Liver (tissue), 9 donors: ENCODE results near the gene THSD7B. TPM values are rescaled to one million over a fixed set of nuclear protein-coding genes. Genes with fewer than 3 reads are reported as not detected.

Experiments used
- DNase-seq: peaks from one replicate; pipeline ENCODE4 v3.0.0-alpha.2; 2017; ENCODE audit warnings: low spot score
- H3K27ac ChIP-seq, 2 donors: one replicate each; pipeline ENCODE4 v1.7.0; 2013; ENCODE audit warnings: inconsistent platforms in 2 of 2, low read length in 2 of 2, control low read depth in 1 of 2, low read depth in 1 of 2, mild to moderate bottlenecking in 1 of 2
- H3K27me3 ChIP-seq, 4 donors: one replicate each; pipeline versions ENCODE4 v1.6.1 to v1.7.0; 2013; ENCODE audit warnings: low read length in 3 of 4, inconsistent platforms in 1 of 4, mild to moderate bottlenecking in 1 of 4, moderate library complexity in 1 of 4; ENCODE audit not compliant: control insufficient read depth in 4 of 4, insufficient read depth in 4 of 4
- H3K36me3 ChIP-seq, 4 donors: one replicate each; pipeline versions ENCODE4 v1.6.1 to v1.7.0; 2013; ENCODE audit warnings: low read length in 3 of 4, mild to moderate bottlenecking in 3 of 4, low read depth in 1 of 4, moderate library complexity in 1 of 4; ENCODE audit not compliant: control insufficient read depth in 4 of 4, insufficient read depth in 3 of 4
- H3K4me1 ChIP-seq, 4 donors: one replicate each; pipeline versions ENCODE4 v1.6.1 to v1.7.0; 2013; ENCODE audit warnings: low read length in 3 of 4, mild to moderate bottlenecking in 3 of 4, moderate library complexity in 1 of 4; ENCODE audit not compliant: control insufficient read depth in 4 of 4, insufficient read depth in 4 of 4
- H3K4me3 ChIP-seq, 3 donors: one replicate each; pipeline versions ENCODE4 v1.6.1 to v1.7.0; 2013; ENCODE audit warnings: low read length in 3 of 3, control low read depth in 1 of 3, low read depth in 1 of 3, mild to moderate bottlenecking in 1 of 3
- H3K9ac ChIP-seq, 2 donors: one replicate each; pipeline ENCODE4 v1.7.0; 2013; ENCODE audit warnings: low read length in 2 of 2, mild to moderate bottlenecking in 2 of 2, moderate library complexity in 2 of 2, control low read depth in 1 of 2, low read depth in 1 of 2
- H3K9me3 ChIP-seq, 4 donors: one replicate each; pipeline versions ENCODE4 v1.6.1 to v1.7.0; 2013; ENCODE audit warnings: low read length in 3 of 4; ENCODE audit not compliant: control insufficient read depth in 4 of 4
- ATF3 ChIP-seq: IDR thresholded peaks from 2 replicates; pipeline ENCODE4 v1.6.1; 2016; ENCODE audit warnings: antibody characterized with exemption
- CTCF ChIP-seq: fragments of 150-350 bp; IDR thresholded peaks from 2 replicates; pipeline ENCODE4 v1.5.1; 2017; ENCODE audit warnings: improper control_type of control experiment, low read depth, low read length; ENCODE audit not compliant: missing input control
- EGR1 ChIP-seq, 2 donors: IDR thresholded peaks; 2 replicates each; pipeline ENCODE4 v1.6.1; 2016 to 2018; ENCODE audit warnings: antibody characterized with exemption in 2 of 2, low read depth in 2 of 2
- FOXA1 ChIP-seq: IDR thresholded peaks from 2 replicates; pipeline ENCODE4 v1.6.1; 2016; ENCODE audit warnings: antibody characterized with exemption
- FOXA2 ChIP-seq: IDR thresholded peaks from 2 replicates; pipeline ENCODE4 v1.6.1; 2016; ENCODE audit warnings: antibody characterized with exemption
- GABPA ChIP-seq, 2 donors: IDR thresholded peaks in 1 of 2; conservative IDR thresholded peaks in 1 of 2; 2 replicates each; pipeline ENCODE4 v1.6.1; 2016; ENCODE audit warnings: antibody characterized with exemption in 2 of 2, mild to moderate bottlenecking in 1 of 2, moderate library complexity in 1 of 2
- HNF4A ChIP-seq, 2 donors: conservative IDR thresholded peaks; 2 replicates each; pipeline ENCODE4 v1.6.1; 2016; ENCODE audit warnings: antibody characterized with exemption in 2 of 2, mild to moderate bottlenecking in 2 of 2
- HNF4G ChIP-seq: IDR thresholded peaks from 2 replicates; pipeline ENCODE4 v1.6.1; 2016; ENCODE audit warnings: antibody characterized with exemption
- JUND ChIP-seq, 2 donors: IDR thresholded peaks; 2 replicates each; pipeline ENCODE4 v1.6.1; 2016; ENCODE audit warnings: antibody characterized with exemption in 2 of 2
- MAX ChIP-seq: IDR thresholded peaks from 2 replicates; pipeline ENCODE4 v1.6.1; 2016; ENCODE audit warnings: antibody characterized with exemption
- NR2F2 ChIP-seq: IDR thresholded peaks from 2 replicates; pipeline ENCODE4 v1.6.1; 2016; ENCODE audit warnings: antibody characterized with exemption
- RAD21 ChIP-seq, 2 donors: IDR thresholded peaks; 2 replicates each; pipeline ENCODE4 v1.6.1; 2016; ENCODE audit warnings: antibody characterized with exemption in 2 of 2, mild to moderate bottlenecking in 2 of 2
- REST ChIP-seq: IDR thresholded peaks from 2 replicates; pipeline ENCODE4 v1.6.1; 2016; ENCODE audit warnings: antibody characterized with exemption, mild to moderate bottlenecking
- RXRA ChIP-seq, 2 donors: IDR thresholded peaks; 2 replicates each; pipeline ENCODE4 v1.6.1; 2017 to 2018; ENCODE audit warnings: antibody characterized with exemption in 2 of 2, mild to moderate bottlenecking in 1 of 2
- SP1 ChIP-seq: IDR thresholded peaks from 2 replicates; pipeline ENCODE4 v1.6.1; 2018; ENCODE audit warnings: antibody characterized with exemption, mild to moderate bottlenecking
- TAF1 ChIP-seq: conservative IDR thresholded peaks from 2 replicates; pipeline ENCODE4 v1.6.1; 2016; ENCODE audit warnings: antibody characterized with exemption, mild to moderate bottlenecking
- YY1 ChIP-seq: IDR thresholded peaks from 2 replicates; pipeline ENCODE4 v1.6.1; 2016; ENCODE audit warnings: antibody characterized with exemption, mild to moderate bottlenecking
- ZBTB33 ChIP-seq: IDR thresholded peaks from 2 replicates; pipeline ENCODE4 v1.6.1; 2016; ENCODE audit warnings: antibody characterized with exemption
- polyA plus RNA-seq, 2 donors: library from polyadenylated mRNA; stranded (reverse) in 1 of 2; unstranded in 1 of 2; fragments of 200-250 nt in 1 of 2; fragments of >200 nt in 1 of 2; fragmentation: Nextera tagmentation in 1 of 2; extraction: Ambion mirVana in 1 of 2; gene quantifications; one replicate each; pipeline versions ENCODE4 v1.2.1 to v1.2.3, GENCODE V29; 2013 to 2015
- total RNA-seq, 2 donors: library from RNA; depleted of rRNA; stranded (reverse); fragments of >200 nt; gene quantifications; one replicate each; pipeline ENCODE4 v1.2.3, GENCODE V29; 2014
- donor health status: healthy.
- donor health status: healthy.
- donor health status: healthy.
- donor health status: healthy.
- donor health status: healthy.

Gene THSD7B
- total and polyA plus RNA-seq, 4 donors, result 0.01 to 0.75 (median 0.42) TPM; not detected in 1

GRCh38 chr2:137590102-137590501 is 824.8 kb downstream of the THSD7B start:
- Histone ChIP-seq H3K27ac (no peak overlapping the region), H3K9me3 (peaks cover 0 to 1% (median 0%) of the 10 kb centered on the region in 4 donors), H3K4me1 (no peaks in the 10 kb centered on the region), H3K36me3 (no peaks in the 10 kb centered on the region), H3K9ac (no peak overlapping the region), H3K4me3 (no peak overlapping the region), H3K27me3 (no peaks in the 10 kb centered on the region)
- TF ChIP-seq JUND (IDR thresholded peaks at IDR 0.05) (no peak), RAD21 (IDR thresholded peaks at IDR 0.05) (no peak), NR2F2 (no peak), EGR1 (IDR thresholded peaks at IDR 0.05; ENCODE audit: low read depth in 2 of 2) (no peak), MAX (no peak), REST (no peak), HNF4G (no peak), TAF1 (no peak), GABPA (IDR thresholded peaks at IDR 0.05 in 1 of 2, conservative IDR thresholded peaks at IDR 0.05 in 1 of 2) (no peak), SP1 (no peak), CTCF (no peak), FOXA1 (no peak), ZBTB33 (no peak), ATF3 (no peak), FOXA2 (no peak), YY1 (no peak), RXRA (IDR thresholded peaks at IDR 0.05) (no peak), HNF4A (conservative IDR thresholded peaks at IDR 0.05) (no peak)
- DNase-seq, result no peak
